HG02943 (cell line): Measurements from ENCODE around the gene HSF4.

Experiments used
- ATAC-seq: cut with Tn5 transposase; IDR thresholded peaks from one replicate; pipeline ENCODE4 v1.9.1; 2021; ENCODE audit warnings: mild to moderate bottlenecking, low read depth, moderate library complexity; ENCODE audit not compliant: unreplicated experiment

HSF4 gene

GRCh38 chr16:67149276-67150046 is 15.1 kb upstream of the HSF4 start:
- ATAC-seq, result no peak

GRCh38 chr16:67150047-67150832 is 14.3 kb upstream of the HSF4 start:
- no peak for ATAC-seq

GRCh38 chr16:67150833-67151396 is 13.6 kb upstream of the HSF4 start, which contains the start of gene B3GNT9:
TSS of gene B3GNT9 (minus strand) at chr16:67150998. CDS start at chr16:67150485, 513 bp downstream.
- ATAC-seq, result no peak

- ATAC-seq, result no peak
Measured at GRCh38 chr16:67151431-67152097, 13.0 kb upstream of the HSF4 start.

GRCh38 chr16:67154578-67155294 is 9.8 kb upstream of the HSF4 start:
- ATAC-seq, result no peak

DNA sequence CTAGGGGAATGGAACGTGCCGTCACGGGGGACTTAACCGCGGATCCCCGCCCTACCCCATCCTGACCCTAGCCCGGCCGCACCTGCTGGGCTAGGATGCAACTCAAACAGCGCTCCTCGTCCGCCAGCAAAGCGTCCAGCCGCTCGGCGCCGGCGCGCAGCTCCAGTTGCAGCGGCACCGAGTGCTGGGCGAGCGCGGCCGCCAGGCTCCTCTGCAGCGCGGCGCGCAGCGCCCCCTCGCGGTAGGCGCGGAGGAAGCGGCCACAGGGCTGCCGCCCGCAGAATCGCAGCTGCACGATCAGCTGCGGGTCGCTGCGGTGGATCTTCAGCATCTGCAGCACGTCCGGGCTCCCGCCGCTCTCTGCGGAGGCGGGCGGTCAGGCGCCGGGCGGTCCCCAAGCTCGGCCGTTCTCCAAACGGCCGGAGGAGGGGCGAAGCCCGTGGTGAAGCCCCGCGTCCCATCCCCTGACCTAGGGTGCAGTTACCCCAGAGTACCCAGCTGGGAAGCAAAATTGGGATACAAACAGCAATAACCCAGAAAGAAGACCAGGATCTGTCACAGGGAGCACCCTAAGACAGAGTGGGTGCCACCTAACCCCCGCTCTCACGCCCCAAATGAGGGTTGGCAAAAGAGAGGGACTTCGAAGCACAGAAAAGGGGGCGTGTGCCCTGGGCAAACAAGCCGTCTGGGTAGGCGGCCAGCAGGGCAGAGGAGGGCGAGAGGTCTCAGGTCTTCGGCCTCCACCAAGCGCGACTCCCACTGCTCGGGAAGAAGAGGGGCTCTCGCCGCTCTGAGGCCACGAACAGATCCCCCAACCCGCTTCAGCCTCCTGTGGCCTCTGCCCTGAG is 9.0 kb upstream of the HSF4 start:
- ATAC-seq, result no peak

GRCh38 chr16:67156143-67156844 is 8.3 kb upstream of the HSF4 start:
- ATAC-seq, result no peak

- no peak for ATAC-seq
Measured at GRCh38 chr16:67157106-67157748, 7.3 kb upstream of the HSF4 start.

DNA sequence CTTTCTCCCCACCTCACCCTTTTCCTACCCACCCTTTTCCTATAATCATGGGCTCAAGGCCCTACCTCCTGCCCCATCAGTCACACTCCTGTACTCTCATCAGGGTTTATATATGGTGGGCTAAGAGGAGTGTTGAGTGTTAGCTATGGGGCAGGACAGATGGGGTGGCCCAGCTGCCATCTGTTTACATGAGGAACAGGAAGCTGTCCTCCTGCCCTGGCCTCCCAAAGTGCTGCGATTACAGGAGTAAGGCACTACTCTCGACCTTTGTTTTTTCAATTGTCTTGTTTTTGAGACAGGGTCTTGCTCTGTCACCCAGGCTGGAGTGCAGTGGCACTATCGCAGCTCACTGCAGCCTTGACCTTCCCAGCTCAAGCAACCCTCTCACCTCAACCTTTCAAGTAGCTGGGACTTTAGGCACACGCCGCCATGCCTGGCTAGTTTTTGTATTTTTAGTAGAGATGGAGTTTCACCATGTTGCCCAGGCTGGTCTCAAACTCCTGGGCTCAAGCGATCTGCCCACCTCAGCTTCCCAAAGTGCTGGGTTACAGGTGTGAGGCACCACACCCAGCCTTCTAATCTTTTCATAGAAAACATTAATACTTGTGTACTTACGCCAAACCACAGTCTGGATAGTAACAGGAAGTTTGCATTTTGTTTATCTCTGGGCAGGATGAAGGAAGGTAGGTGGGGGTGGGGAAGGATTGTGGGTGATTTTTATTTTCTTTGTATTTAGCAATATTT is 6.5 kb upstream of the HSF4 start:
- ATAC-seq, result no peak

GRCh38 chr16:67158637-67159600 is 5.6 kb upstream of the HSF4 start:
- ATAC-seq, result no peak

DNA sequence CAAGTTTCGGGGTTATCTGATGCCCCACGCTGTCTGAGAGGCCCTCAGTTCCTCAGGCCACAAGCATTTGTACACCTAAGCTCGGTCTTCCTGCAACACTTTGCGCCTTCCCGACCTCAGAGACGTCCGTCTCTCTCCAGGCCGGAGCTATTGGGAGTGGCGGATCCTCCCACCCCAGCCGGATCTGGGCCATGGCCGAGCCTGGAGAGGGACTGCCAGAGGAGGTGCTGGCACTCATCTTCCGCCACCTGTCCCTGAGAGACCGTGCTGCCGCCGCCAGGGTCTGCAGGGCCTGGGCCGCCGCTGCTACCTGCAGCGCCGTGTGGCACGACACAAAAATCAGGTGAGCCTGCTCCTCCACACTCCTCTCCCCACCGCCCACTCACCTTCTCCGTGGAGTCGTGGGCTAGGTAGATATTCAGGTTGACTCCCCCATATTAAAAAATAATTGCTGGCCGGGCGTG is 2.9 kb upstream of the HSF4 start:
- ATAC-seq, result no peak

DNA sequence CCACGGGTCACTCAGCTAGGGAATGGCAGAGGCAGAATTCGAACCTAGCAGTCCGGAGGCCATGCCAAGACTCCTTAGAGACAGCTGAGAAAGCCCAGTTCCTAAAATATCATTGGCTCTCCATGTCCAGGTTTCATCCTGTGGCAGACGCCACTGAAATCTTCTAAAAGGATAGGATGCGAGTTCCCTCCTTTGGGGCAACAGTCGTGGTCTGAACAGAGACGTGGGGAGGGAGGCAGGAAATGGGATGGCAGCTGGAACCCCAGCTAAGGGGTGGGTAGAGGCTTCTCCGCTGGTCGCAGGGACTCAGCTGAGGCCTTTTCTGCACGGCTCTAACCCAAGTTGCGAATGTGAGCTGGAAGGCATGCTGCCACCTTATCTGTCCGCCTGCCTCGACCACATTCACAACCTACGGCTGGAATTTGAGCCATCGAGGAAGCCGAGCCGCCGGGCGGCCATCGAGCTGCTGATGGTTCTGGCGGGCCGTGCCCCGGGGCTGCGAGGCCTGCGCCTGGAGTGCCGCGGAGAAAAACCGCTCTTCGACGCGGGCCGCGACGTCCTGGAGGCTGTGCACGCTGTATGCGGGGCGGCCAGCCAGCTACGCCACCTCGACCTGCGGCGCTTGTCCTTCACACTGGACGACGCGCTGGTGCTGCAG is 1.9 kb upstream of the HSF4 start:
- ATAC-seq, result no peak

GRCh38 chr16:67163164-67163998 is 1.2 kb upstream of the HSF4 start:
- ATAC-seq, result no peak

- no peak for ATAC-seq
Measured at GRCh38 chr16:67163999-67164558, 466 bp upstream of the HSF4 start.
